Endothelial cell of umbilical vein (primary cell): Measurements from ENCODE around the gene ATG14. TPM values are rescaled to one million over a fixed set of nuclear protein-coding genes. Genes with fewer than 3 reads are reported as not detected.

Experiments
- BruUV-seq: library from RNA; stranded (reverse); fragments of 400-500 nt; replicated peaks from 2 replicates; lab custom pipeline; 2021; lab: Mats Ljungman, UMichigan
- CTCF ChIA-PET: fragments of 300-600, 350-600 bp; sonication (Branson Sonifier 250); formaldehyde crosslinking; loops from one replicate; lab custom pipeline; 2021; ENCODE audit warnings: antibody characterized with exemption, inconsistent platforms; lab: Charles Lee
- POLR2A ChIA-PET: fragments of 300-600, 350-600 bp; sonication (Branson Sonifier 250); formaldehyde crosslinking; loops from one replicate; lab custom pipeline; 2021; ENCODE audit warnings: antibody characterized with exemption, inconsistent platforms; lab: Charles Lee
- DNase-seq: peaks from one replicate; pipeline ENCODE4 v3.0.0-alpha.2; 2011; ENCODE audit warnings: low read depth, low spot score
- FAIRE-seq: peaks from 2 replicates; lab custom pipeline; 2011; peaks lifted over from hg19 to GRCh38; lab: Jason Lieb, UNC
- H2AFZ ChIP-seq: 2 replicates; pipeline ENCODE4 v1.6.0; 2012; ENCODE audit warnings: low read depth, low read length, control low read depth, inconsistent platforms
- H3K27ac ChIP-seq: 2 replicates; pipeline ENCODE4 v1.5.1; 2011; ENCODE audit warnings: low read depth, mild to moderate bottlenecking, control low read depth, low read length, moderate library complexity; ENCODE audit not compliant: insufficient read depth
- H3K27me3 ChIP-seq, 2 experiments: 2 replicates each; pipeline versions ENCODE4 v1.6.0 to v1.6.1; 2011; ENCODE audit warnings: low read length in 2 of 2, mixed read lengths in 1 of 2; ENCODE audit not compliant: control insufficient read depth in 2 of 2, insufficient read depth in 2 of 2
- H3K36me3 ChIP-seq, 2 experiments: 2 replicates in 1 of 2; 3 replicates in 1 of 2; pipeline ENCODE4 v1.5.1; 2011; ENCODE audit warnings: low read length in 2 of 2, mild to moderate bottlenecking in 1 of 2, moderate library complexity in 1 of 2; ENCODE audit not compliant: control insufficient read depth in 2 of 2, insufficient read depth in 2 of 2; ENCODE audit errors: extremely low read depth in 1 of 2
- H3K4me1 ChIP-seq: 3 replicates; pipeline ENCODE4 v1.5.1; 2011; ENCODE audit warnings: mild to moderate bottlenecking, low read length; ENCODE audit not compliant: control insufficient read depth, insufficient read depth; ENCODE audit errors: extremely low read depth
- H3K4me2 ChIP-seq: 2 replicates; pipeline ENCODE4 v1.6.1; 2011; ENCODE audit warnings: low read length, control low read depth, mixed read lengths; ENCODE audit not compliant: insufficient read depth
- H3K4me3 ChIP-seq, 3 experiments: fragments of 200-600 bp in 1 of 3; sonication (generic), shearing (Covaris generic) in 1 of 3; replicated peaks in 1 of 3; 2 replicates each; pipeline ENCODE4 v1.5.1; 2011 to 2016; ENCODE audit warnings: control low read depth in 3 of 3, low read length in 3 of 3, mild to moderate bottlenecking in 2 of 3, inconsistent platforms in 1 of 3, low read depth in 1 of 3, moderate library complexity in 1 of 3; ENCODE audit not compliant: insufficient read depth in 1 of 3
- H3K79me2 ChIP-seq: 2 replicates; pipeline ENCODE4 v1.6.0; 2012; ENCODE audit warnings: low read length, inconsistent platforms; ENCODE audit not compliant: control insufficient read depth, insufficient read depth
- H3K9ac ChIP-seq: replicated peaks from 2 replicates; pipeline ENCODE3; 2011; ENCODE audit warnings: low read length, control low read depth; ENCODE audit not compliant: insufficient read depth; ENCODE audit errors: extremely low read depth
- H3K9me1 ChIP-seq: replicated peaks from 3 replicates; pipeline ENCODE4 v1.6.0; 2011; ENCODE audit warnings: mild to moderate bottlenecking, low read length; ENCODE audit not compliant: control insufficient read depth, insufficient read depth; ENCODE audit errors: extremely low read depth
- H3K9me3 ChIP-seq: replicated peaks from 2 replicates; pipeline ENCODE4 v1.5.1; 2012; ENCODE audit warnings: low read length, inconsistent platforms; ENCODE audit not compliant: control insufficient read depth, insufficient read depth
- H4K20me1 ChIP-seq: replicated peaks from 2 replicates; pipeline ENCODE3; 2011; ENCODE audit warnings: mild to moderate bottlenecking, low read length; ENCODE audit not compliant: control insufficient read depth, insufficient read depth; ENCODE audit errors: extremely low read depth
- FOS ChIP-seq: IDR thresholded peaks from 2 replicates; pipeline ENCODE4 v1.6.1; 2011; ENCODE audit warnings: mild to moderate bottlenecking, low read length, moderate library complexity, borderline replicate concordance; ENCODE audit not compliant: insufficient read depth
- GATA2 ChIP-seq: IDR thresholded peaks from 2 replicates; pipeline ENCODE4 v1.7.0; 2011; ENCODE audit warnings: low read depth, mild to moderate bottlenecking, moderate library complexity, mixed read lengths, low read length; ENCODE audit not compliant: insufficient read length, insufficient read depth
- JUN ChIP-seq: IDR thresholded peaks from 2 replicates; pipeline ENCODE4 v1.6.1; 2011; ENCODE audit warnings: borderline replicate concordance, low read depth; ENCODE audit not compliant: insufficient read length, insufficient read depth
- MYC ChIP-seq: IDR thresholded peaks from one replicate; pipeline ENCODE4 v1.6.1; 2011; ENCODE audit warnings: mild to moderate bottlenecking, low read depth, low read length
- POLR2A ChIP-seq: IDR thresholded peaks from 2 replicates; pipeline ENCODE4 v1.6.1; 2012; ENCODE audit warnings: low read depth, mild to moderate bottlenecking, control low read depth, low read length
- POLR2AphosphoS5 ChIP-seq: IDR thresholded peaks from 2 replicates; pipeline ENCODE4 v1.6.1; 2012; ENCODE audit warnings: low read depth, mild to moderate bottlenecking, control low read depth, low read length, moderate library complexity; ENCODE audit not compliant: insufficient read depth
- dilution Hi-C: fragments of 300-500 bp; cut with MboI; formaldehyde crosslinking; loops from one replicate; pipeline ENCODE4 v1.15.0; 2019; ENCODE audit warnings: low sequenced_read_pairs; ENCODE audit not compliant: extremely low pct_ligation_motif_present
- intact Hi-C: fragments of 100-400 bp; cut with micrococcal nuclease; formaldehyde crosslinking; loops from one replicate; pipeline ENCODE4 v1.10.0; 2022
- polyA plus RNA-seq, 4 experiments: library from polyadenylated mRNA; depleted of rRNA in 3 of 4; stranded (reverse) in 3 of 4; unstranded in 1 of 4; fragments of >200 nt; gene quantifications; 2 replicates each; pipeline versions ENCODE4 v1.2.1 to v1.2.3, GENCODE V29; 2011 to 2012; ENCODE audit warnings: missing spikeins in 1 of 4
- total RNA-seq: library from RNA; stranded (reverse); gene quantifications from 2 replicates; pipeline ENCODE4 v1.2.3, GENCODE V29; 2021
- TF ChIP-seq, protein P1 (sequence below), 2 donors: IDR thresholded peaks; 1 replicate in 1 of 2; 2 replicates in 1 of 2; pipeline ENCODE4 v1.5.1; 2011; ENCODE audit warnings: low read length in 2 of 2, mild to moderate bottlenecking in 2 of 2, moderate library complexity in 2 of 2, control low read depth in 1 of 2, inconsistent platforms in 1 of 2, low read depth in 1 of 2; ENCODE audit not compliant: insufficient read depth in 1 of 2; ENCODE audit errors: extremely low read depth in 1 of 2

Gene ATG14
- total and polyA plus RNA-seq, 2 donors (not counting 3 experiments of a cell fraction or from before 2014, with no cell fraction given): 5.9 to 10.0 TPM

DNA sequence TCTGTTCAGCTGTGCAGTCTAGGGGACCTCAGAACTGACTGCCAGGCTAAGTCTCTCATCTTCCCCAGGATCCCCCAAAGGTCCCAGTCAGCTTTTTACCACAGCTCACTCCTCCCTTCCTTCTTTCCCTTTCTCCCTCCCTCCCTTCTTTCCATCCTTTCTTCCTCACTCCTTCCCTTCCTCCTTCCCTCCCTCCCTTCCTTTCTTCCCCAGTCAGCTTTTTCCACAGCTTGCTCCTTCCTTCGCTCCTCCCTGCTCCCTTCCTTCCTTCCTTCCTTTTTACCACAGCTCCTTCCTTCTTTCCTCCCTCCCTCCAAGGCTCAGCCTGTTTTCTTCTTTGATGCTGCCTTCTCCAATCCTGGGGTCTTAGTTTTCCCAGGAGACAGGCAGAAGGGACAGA is 39.2 kb downstream of the ATG14 start:
- Histone ChIP-seq H3K4me1 (no peaks in the 10 kb centered on the region), H3K27me3 (no peaks in the 10 kb centered on the region), H3K27ac (no peak overlapping the region), H3K36me3 (peaks cover 7 to 8% of the 10 kb centered on the region in 2 experiments), H3K79me2 (no peaks in the 10 kb centered on the region), H4K20me1 (no peaks in the 10 kb centered on the region), H3K9me3 (no peaks in the 10 kb centered on the region), H3K4me2 (no peak overlapping the region), H2AFZ (no peak overlapping the region), H3K4me3 (no peak overlapping the region), H3K9ac (no peak overlapping the region), H3K9me1 (no peaks in the 10 kb centered on the region)
- BruUV-seq: no TSS peak
- FAIRE-seq (no peak), DNase-seq (no peak)
- ChIA-PET CTCF (interaction anchor here (0.9 to 2.6 kb wide), 5 partner anchors 9 to 159 kb away, joined by 3 to 8 read pairs (median 3); no protein-coding TSS in a partner anchor), POLR2A (no interaction called here)
- dilution Hi-C loops (no loop called here), intact Hi-C loops (no loop called here)
- TF ChIP-seq JUN: no peak
- TF ChIP-seq MYC: no peak
- TF ChIP-seq POLR2A: no peak
- no peak for TF ChIP-seq FOS
- TF ChIP-seq, protein P1, sequence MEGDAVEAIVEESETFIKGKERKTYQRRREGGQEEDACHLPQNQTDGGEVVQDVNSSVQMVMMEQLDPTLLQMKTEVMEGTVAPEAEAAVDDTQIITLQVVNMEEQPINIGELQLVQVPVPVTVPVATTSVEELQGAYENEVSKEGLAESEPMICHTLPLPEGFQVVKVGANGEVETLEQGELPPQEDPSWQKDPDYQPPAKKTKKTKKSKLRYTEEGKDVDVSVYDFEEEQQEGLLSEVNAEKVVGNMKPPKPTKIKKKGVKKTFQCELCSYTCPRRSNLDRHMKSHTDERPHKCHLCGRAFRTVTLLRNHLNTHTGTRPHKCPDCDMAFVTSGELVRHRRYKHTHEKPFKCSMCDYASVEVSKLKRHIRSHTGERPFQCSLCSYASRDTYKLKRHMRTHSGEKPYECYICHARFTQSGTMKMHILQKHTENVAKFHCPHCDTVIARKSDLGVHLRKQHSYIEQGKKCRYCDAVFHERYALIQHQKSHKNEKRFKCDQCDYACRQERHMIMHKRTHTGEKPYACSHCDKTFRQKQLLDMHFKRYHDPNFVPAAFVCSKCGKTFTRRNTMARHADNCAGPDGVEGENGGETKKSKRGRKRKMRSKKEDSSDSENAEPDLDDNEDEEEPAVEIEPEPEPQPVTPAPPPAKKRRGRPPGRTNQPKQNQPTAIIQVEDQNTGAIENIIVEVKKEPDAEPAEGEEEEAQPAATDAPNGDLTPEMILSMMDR (IDR thresholded peaks at IDR 0.05; ENCODE audit: extremely low read depth in 1 of 2, insufficient read depth in 1 of 2, low read depth in 1 of 2, low read length in 2 of 2): no peak
- TF ChIP-seq POLR2AphosphoS5: no peak
- no peak for TF ChIP-seq GATA2
